Upper lobe of right lung (tissue), 1 donor: ENCODE measurements around the gene PROC. TPM values are rescaled to one million over a fixed set of nuclear protein-coding genes. Genes with fewer than 3 reads are reported as not detected.

ENCODE experiments used
- ATAC-seq: fragments of 200-7000 bp; cut with Tn5 transposase; one replicate; pipeline ENCODE4 v1.9.1; 2020; ENCODE audit warnings: mild to moderate bottlenecking, moderate library complexity
- DNase-seq: peaks from one replicate; pipeline ENCODE4 v3.0.0-alpha.2; 2020
- H3K27ac ChIP-seq: fragments of 200-600 bp; one replicate; pipeline ENCODE4 v1.8.0; 2022
- H3K27me3 ChIP-seq: fragments of 200-600 bp; one replicate; pipeline ENCODE4 v1.8.0; 2022; ENCODE audit warnings: mild to moderate bottlenecking
- H3K36me3 ChIP-seq: fragments of 200-600 bp; one replicate; pipeline ENCODE4 v1.8.0; 2022
- H3K4me1 ChIP-seq: fragments of 200-600 bp; one replicate; pipeline ENCODE4 v1.8.0; 2022
- H3K4me3 ChIP-seq: fragments of 200-600 bp; one replicate; pipeline ENCODE4 v1.8.0; 2022; ENCODE audit warnings: mild to moderate bottlenecking
- H3K9me3 ChIP-seq: fragments of 200-600 bp; one replicate; pipeline ENCODE4 v1.8.0; 2022
- intact Hi-C: fragments of 100-400 bp; cut with DNase I; formaldehyde crosslinking; loops from one replicate; pipeline ENCODE4 v1.11.0; 2022
- total RNA-seq: library from RNA; stranded (reverse); fragmentation: NEBNext Ultra II Directional; extraction: Animal tissue kit (Norgen Biotek cat#: 25700); gene quantifications from one replicate; pipeline ENCODE4 v1.2.1, GENCODE V29; 2021
- TF ChIP-seq, protein P1 (sequence below): fragments of 200-600 bp; IDR thresholded peaks from one replicate; pipeline ENCODE4 v1.8.0; 2022; ENCODE audit warnings: antibody characterized with exemption
- donor health status: DM: no; HTN: yes; CAD: no; lungs with severe emphysema.

The PROC gene
- total RNA-seq, 1 donor from 2014 or later: not detected

DNA sequence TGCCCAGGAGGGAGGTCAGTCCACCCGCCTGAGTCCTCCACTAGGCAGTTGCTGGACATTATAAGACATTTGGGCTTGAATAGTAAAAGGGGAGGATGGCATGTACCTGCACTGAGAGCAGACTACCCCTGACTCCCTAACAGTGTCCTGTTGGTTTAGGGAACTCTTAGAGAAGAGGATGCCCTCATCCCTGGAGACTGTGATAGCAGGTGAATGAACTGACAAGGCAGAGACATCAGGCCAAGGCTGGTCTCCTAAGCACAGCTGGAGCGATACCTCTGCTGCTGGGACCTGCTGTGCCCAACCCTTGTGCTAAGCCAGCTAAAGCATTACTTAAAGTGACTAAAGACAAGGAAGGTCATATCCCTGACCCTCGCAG lies 34.8 kb downstream of the PROC start:
- intact Hi-C loops: no loop called here
- no peaks in the 10 kb centered on the region for H3K36me3 ChIP-seq
- H3K4me3 ChIP-seq: no peak overlapping the region
- DNase-seq: no peak
- no peaks in the 10 kb centered on the region for H3K27me3 ChIP-seq
- H3K27ac ChIP-seq: no peak overlapping the region
- no peaks in the 10 kb centered on the region for H3K9me3 ChIP-seq
- TF ChIP-seq, protein P1, sequence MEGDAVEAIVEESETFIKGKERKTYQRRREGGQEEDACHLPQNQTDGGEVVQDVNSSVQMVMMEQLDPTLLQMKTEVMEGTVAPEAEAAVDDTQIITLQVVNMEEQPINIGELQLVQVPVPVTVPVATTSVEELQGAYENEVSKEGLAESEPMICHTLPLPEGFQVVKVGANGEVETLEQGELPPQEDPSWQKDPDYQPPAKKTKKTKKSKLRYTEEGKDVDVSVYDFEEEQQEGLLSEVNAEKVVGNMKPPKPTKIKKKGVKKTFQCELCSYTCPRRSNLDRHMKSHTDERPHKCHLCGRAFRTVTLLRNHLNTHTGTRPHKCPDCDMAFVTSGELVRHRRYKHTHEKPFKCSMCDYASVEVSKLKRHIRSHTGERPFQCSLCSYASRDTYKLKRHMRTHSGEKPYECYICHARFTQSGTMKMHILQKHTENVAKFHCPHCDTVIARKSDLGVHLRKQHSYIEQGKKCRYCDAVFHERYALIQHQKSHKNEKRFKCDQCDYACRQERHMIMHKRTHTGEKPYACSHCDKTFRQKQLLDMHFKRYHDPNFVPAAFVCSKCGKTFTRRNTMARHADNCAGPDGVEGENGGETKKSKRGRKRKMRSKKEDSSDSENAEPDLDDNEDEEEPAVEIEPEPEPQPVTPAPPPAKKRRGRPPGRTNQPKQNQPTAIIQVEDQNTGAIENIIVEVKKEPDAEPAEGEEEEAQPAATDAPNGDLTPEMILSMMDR: no peak
- no peaks in the 10 kb centered on the region for H3K4me1 ChIP-seq
- ATAC-seq: no peak

DNA sequence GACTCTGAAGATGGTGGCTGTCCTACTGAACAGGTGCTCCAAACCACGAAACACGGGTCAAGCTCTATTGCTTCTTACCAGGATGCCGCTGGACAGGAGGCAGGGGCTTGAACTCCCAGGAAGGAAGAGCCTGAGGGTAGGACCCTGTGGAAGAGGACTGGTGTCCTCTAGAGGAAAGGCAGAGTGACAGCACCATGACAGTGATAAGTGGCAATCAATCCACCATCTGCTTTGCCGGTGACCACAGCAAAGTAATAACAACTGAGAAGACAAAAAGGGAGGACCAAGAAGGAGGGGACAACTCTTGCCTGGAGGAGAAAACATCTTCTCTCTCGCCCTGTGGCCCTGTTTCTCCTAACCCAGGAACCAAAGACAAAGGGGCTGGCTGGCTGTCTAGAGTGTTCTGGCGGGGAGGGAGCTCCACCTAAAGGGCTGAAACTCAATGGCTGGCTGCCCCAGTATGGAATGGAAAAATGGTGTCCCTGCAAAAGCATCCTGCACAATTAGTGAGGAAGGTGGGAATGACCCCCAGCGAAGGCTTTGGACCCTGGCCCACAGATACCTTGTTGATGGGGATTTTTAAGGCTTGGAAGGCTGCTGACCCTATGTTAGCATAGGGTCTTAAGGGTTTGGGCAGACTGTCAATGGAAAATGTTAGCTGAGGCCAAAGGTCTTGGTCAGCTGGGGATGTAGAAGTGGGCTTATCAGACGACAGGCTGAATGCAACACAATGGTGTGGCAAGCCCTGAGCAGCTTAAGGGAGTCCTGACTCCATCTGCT lies 35.4 kb downstream of the PROC start:
- H3K4me3 ChIP-seq: no peak overlapping the region
- H3K27ac ChIP-seq: no peak overlapping the region
- no peaks in the 10 kb centered on the region for H3K9me3 ChIP-seq
- TF ChIP-seq, protein P1: no peak
- no peak for DNase-seq
- intact Hi-C loops: no loop called here
- no peaks in the 10 kb centered on the region for H3K27me3 ChIP-seq
- no peaks in the 10 kb centered on the region for H3K36me3 ChIP-seq
- peak; percentile 43 for ATAC-seq
- no peaks in the 10 kb centered on the region for H3K4me1 ChIP-seq

DNA sequence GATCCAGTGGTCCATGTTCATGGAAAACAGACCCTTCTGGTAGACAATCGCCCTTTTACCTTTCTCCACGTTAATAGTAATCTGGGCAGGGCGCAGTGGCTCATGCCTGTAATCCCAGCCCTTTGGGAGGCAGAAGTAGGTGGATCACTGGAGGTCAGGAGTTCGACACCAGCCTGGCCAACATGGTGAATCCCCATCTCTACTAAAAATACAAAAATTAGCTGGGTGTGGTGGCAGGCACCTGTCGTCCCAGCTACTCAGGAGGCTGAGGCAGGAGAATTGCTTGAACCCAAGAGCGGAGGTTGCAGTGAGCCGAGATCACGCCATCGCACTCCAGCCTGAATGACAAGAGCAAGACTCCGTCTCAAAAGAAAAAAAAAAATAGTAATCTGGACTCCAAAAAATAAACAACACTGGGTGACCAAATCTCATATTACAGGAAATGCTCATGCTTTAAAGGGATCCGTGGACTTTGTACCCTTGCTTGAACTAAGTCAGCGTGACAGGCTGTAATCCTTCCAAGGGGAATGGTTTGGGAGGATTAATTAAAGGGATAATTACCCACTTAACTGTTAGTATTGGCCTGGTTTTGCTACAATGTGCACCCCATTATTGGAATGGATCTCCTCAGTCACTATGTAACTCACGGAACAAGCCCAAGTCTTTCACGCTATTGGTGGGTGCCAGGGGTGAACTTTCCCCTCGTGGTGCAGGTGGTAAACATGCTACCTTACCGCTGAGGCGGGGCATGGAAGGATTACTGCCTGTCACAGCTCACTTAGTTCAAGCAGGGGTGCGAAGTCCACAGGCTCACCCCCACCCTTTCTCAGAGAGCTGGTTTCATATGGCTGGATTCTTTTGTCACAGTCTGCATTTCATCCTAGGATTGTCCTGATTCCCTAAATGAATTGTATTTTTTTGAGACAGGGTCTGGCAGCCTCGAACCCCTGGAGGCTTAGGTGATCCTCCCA lies 36.7 kb downstream of the PROC start:
- no peak overlapping the region for H3K27ac ChIP-seq
- no peaks in the 10 kb centered on the region for H3K27me3 ChIP-seq
- H3K4me1 ChIP-seq: no peaks in the 10 kb centered on the region
- DNase-seq (no peak), ATAC-seq (no peak)
- no peaks in the 10 kb centered on the region for H3K9me3 ChIP-seq
- TF ChIP-seq, protein P1: no peak
- intact Hi-C loops: no loop called here
- no peaks in the 10 kb centered on the region for H3K36me3 ChIP-seq
- H3K4me3 ChIP-seq: no peak overlapping the region

DNA sequence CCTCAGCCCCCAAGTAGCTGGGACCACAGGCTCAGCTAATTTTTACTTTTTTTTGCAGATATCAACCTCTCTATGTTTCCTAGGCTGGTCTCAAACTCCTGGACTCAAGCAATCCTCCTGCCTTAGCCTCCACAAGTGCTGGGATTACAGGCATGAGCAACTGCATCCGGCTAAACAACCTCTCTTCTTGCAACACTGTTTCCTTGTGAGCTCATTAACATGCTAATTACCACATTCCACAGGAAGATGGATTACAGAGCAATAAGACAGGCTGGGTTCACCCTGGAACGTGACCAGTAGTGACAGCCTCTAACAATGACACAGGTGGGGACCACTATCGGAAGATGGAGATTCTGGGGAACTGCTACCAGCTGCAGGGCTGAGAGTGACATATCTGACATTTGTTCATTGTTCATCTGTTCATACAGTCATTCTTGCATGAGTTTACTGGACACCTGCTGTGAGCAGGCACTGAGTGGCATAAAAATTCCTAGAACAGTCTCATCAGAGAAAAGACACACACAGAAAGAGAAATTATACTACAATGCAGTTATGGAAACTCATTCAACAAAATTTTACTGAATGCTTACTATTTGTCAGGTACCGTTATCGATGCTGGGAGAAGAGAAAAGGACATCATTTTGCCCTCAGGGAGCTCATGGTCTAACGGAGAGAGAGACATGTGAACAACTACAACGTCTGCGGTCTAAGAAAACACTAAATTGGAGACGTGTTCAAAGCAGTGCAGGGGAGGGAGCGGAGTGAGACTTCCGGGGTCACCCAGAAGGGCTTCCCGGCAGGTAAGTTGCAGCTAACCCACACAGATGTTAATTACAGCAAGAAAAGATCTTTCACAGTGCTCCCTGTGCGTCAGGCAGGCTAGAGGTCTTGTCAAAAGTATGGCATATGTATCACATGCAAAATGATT lies 37.6 kb downstream of the PROC start:
- DNase-seq (no peak), ATAC-seq (no peak)
- intact Hi-C loops: no loop called here
- TF ChIP-seq, protein P1: no peak
- H3K36me3 ChIP-seq: no peaks in the 10 kb centered on the region
- no peak overlapping the region for H3K27ac ChIP-seq
- no peaks in the 10 kb centered on the region for H3K4me1 ChIP-seq
- H3K27me3 ChIP-seq: no peaks in the 10 kb centered on the region
- H3K4me3 ChIP-seq: no peak overlapping the region
- no peaks in the 10 kb centered on the region for H3K9me3 ChIP-seq

DNA sequence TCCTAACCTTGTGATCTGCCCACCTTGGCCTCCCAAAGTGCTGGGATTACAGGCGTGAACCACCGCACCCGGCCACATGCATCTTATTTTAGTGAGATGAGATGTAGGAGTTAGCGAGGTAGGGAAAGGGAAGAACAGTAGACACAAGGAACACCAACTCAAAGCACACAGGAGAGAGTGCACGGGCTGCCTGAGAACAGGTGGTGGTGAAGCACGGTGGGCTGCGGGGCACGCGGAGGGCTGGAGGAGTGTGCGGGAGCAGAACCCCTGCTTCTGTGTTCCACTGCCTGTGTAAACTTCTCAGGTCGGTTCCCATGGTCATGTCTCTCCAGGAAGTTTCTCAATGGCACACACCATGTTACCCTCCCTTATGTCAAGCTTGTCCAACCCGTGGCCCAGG lies 38.7 kb downstream of the PROC start:
- Histone ChIP-seq H3K27me3 (no peaks in the 10 kb centered on the region), H3K4me1 (no peaks in the 10 kb centered on the region), H3K9me3 (no peaks in the 10 kb centered on the region), H3K36me3 (peaks cover 4% of the 10 kb centered on the region), H3K4me3 (no peak overlapping the region), H3K27ac (no peak overlapping the region)
- DNase-seq: no peak
- intact Hi-C loops: no loop called here
- TF ChIP-seq, protein P1: no peak
- ATAC-seq: no peak
